Panc1 (cell line): Measurements from ENCODE around the gene SLC36A4. TPM values are rescaled to one million over a fixed set of nuclear protein-coding genes. Genes with fewer than 3 reads are reported as not detected.

Experiments used
- ATAC-seq: fragments of 200-7000 bp; cut with Tn5 transposase; 2 replicates; pipeline ENCODE4 v1.9.1; 2020; ENCODE audit warnings: mild to moderate bottlenecking, moderate library complexity
- BruUV-seq: library from RNA; stranded (reverse); fragments of 400-500 nt; replicated peaks from 2 replicates; lab custom pipeline; 2021; lab: Mats Ljungman, UMichigan
- CTCF ChIA-PET: fragments of 300-600 bp; sonication (Branson Sonifier 250); formaldehyde crosslinking; loops from one replicate; lab custom pipeline; 2022; ENCODE audit warnings: antibody characterized with exemption; lab: Charles Lee
- POLR2A ChIA-PET: fragments of 300-600 bp; sonication (Branson Sonifier 250); formaldehyde crosslinking; loops from one replicate; lab custom pipeline; 2022; ENCODE audit warnings: antibody characterized with exemption; lab: Charles Lee
- DNase-seq: peaks from one replicate; pipeline ENCODE4 v3.0.0-alpha.2; 2010; ENCODE audit warnings: low read depth, low spot score
- H3K27ac ChIP-seq: 2 replicates; pipeline ENCODE4 v1.5.1; 2011; ENCODE audit warnings: mild to moderate bottlenecking, low read length, inconsistent platforms
- H3K27me3 ChIP-seq: fragments of 200-500 bp; sonication (Bioruptor generic); 2 replicates; pipeline ENCODE4 v1.6.0; 2014; ENCODE audit warnings: low read length, inconsistent platforms; ENCODE audit not compliant: control insufficient read depth, insufficient read depth
- H3K36me3 ChIP-seq: fragments of 200-500 bp; sonication (Bioruptor generic); 2 replicates; pipeline ENCODE4 v1.5.1; 2014; ENCODE audit warnings: inconsistent platforms, mild to moderate bottlenecking, low read length, moderate library complexity; ENCODE audit not compliant: control insufficient read depth, insufficient read depth
- H3K4me1 ChIP-seq: 2 replicates; pipeline ENCODE4 v1.5.1; 2011; ENCODE audit warnings: inconsistent platforms, mild to moderate bottlenecking, low read length, moderate library complexity; ENCODE audit not compliant: control insufficient read depth, insufficient read depth
- H3K4me3 ChIP-seq, 2 experiments: 2 replicates each; pipeline ENCODE4 v1.5.1; 2011 to 2012; ENCODE audit warnings: low read depth in 2 of 2, low read length in 2 of 2, mild to moderate bottlenecking in 2 of 2, inconsistent platforms in 1 of 2, moderate library complexity in 1 of 2
- H3K9me3 ChIP-seq: fragments of 200-500 bp; sonication (Bioruptor generic); 2 replicates; pipeline ENCODE4 v1.5.1; 2014; ENCODE audit warnings: low read depth, mild to moderate bottlenecking, inconsistent platforms, low read length, moderate library complexity; ENCODE audit not compliant: control insufficient read depth, insufficient read depth
- POLR2AphosphoS5 ChIP-seq: IDR thresholded peaks from 2 replicates; pipeline ENCODE4 v1.6.1; 2012; ENCODE audit warnings: mild to moderate bottlenecking, low read depth, low read length, moderate library complexity
- SIN3A ChIP-seq: IDR thresholded peaks from 2 replicates; pipeline ENCODE4 v1.6.1; 2012; ENCODE audit warnings: low read depth, mild to moderate bottlenecking, low read length, moderate library complexity, borderline replicate concordance; ENCODE audit not compliant: insufficient read depth
- TCF7L2 ChIP-seq: IDR thresholded peaks from 2 replicates; pipeline ENCODE4 v1.6.1; 2011; ENCODE audit warnings: mild to moderate bottlenecking, low read depth, low read length, inconsistent platforms
- in situ Hi-C: cut with HindIII; loops from 2 replicates; pipeline ENCODE4 v1.10.0; 2016; ENCODE audit warnings: low sequenced_read_pairs, low pct_unique_long_range_greater_than_20kb
- intact Hi-C: fragments of 100-400 bp; cut with micrococcal nuclease; formaldehyde crosslinking; loops from one replicate; pipeline ENCODE4 v1.10.0; 2022; ENCODE audit not compliant: unreplicated experiment
- total RNA-seq: library from RNA; stranded (reverse); gene quantifications from one replicate; pipeline ENCODE4 v1.2.1, GENCODE V29; 2021; ENCODE audit not compliant: unreplicated experiment
- TF ChIP-seq, protein P1 (sequence below): fragments of 450-650 bp; IDR thresholded peaks from 2 replicates; pipeline ENCODE4 v1.5.1; 2017; ENCODE audit warnings: mild to moderate bottlenecking
- TF ChIP-seq, protein P2 (sequence below), 2 experiments: IDR thresholded peaks; 2 replicates each; pipeline ENCODE4 v1.6.1; 2011 to 2012; ENCODE audit warnings: low read depth in 2 of 2, control low read depth in 1 of 2, low read length in 1 of 2, mild to moderate bottlenecking in 1 of 2, moderate library complexity in 1 of 2; ENCODE audit not compliant: insufficient read depth in 1 of 2

SLC36A4 gene
- total RNA-seq, 1 experiment from 2014 or later, result 30.3 TPM

DNA sequence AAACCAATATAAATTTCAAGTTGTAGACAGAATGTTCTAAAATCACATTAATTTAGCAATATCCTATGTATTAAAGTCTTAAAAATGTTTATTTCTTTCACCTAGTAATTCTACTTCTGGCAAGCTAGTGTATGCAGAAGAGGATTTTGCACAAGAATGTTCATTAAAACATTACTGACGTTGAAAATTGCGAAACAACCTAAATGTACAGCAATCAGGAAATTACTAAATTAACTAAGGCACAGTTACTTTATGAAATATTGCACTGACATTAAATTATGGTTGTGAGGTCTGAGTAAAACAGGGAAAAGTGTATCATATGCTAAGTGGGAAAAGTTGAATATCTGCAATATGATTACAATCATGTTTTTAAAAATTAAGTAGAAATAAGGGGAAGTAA, 4.1 kb downstream of the SLC36A4 start:
- TF ChIP-seq POLR2AphosphoS5, result no peak
- TF ChIP-seq, protein P1, sequence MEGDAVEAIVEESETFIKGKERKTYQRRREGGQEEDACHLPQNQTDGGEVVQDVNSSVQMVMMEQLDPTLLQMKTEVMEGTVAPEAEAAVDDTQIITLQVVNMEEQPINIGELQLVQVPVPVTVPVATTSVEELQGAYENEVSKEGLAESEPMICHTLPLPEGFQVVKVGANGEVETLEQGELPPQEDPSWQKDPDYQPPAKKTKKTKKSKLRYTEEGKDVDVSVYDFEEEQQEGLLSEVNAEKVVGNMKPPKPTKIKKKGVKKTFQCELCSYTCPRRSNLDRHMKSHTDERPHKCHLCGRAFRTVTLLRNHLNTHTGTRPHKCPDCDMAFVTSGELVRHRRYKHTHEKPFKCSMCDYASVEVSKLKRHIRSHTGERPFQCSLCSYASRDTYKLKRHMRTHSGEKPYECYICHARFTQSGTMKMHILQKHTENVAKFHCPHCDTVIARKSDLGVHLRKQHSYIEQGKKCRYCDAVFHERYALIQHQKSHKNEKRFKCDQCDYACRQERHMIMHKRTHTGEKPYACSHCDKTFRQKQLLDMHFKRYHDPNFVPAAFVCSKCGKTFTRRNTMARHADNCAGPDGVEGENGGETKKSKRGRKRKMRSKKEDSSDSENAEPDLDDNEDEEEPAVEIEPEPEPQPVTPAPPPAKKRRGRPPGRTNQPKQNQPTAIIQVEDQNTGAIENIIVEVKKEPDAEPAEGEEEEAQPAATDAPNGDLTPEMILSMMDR, result no peak
- no peak for TF ChIP-seq TCF7L2
- TF ChIP-seq, protein P2, sequence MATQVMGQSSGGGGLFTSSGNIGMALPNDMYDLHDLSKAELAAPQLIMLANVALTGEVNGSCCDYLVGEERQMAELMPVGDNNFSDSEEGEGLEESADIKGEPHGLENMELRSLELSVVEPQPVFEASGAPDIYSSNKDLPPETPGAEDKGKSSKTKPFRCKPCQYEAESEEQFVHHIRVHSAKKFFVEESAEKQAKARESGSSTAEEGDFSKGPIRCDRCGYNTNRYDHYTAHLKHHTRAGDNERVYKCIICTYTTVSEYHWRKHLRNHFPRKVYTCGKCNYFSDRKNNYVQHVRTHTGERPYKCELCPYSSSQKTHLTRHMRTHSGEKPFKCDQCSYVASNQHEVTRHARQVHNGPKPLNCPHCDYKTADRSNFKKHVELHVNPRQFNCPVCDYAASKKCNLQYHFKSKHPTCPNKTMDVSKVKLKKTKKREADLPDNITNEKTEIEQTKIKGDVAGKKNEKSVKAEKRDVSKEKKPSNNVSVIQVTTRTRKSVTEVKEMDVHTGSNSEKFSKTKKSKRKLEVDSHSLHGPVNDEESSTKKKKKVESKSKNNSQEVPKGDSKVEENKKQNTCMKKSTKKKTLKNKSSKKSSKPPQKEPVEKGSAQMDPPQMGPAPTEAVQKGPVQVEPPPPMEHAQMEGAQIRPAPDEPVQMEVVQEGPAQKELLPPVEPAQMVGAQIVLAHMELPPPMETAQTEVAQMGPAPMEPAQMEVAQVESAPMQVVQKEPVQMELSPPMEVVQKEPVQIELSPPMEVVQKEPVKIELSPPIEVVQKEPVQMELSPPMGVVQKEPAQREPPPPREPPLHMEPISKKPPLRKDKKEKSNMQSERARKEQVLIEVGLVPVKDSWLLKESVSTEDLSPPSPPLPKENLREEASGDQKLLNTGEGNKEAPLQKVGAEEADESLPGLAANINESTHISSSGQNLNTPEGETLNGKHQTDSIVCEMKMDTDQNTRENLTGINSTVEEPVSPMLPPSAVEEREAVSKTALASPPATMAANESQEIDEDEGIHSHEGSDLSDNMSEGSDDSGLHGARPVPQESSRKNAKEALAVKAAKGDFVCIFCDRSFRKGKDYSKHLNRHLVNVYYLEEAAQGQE (IDR thresholded peaks at IDR 0.05; ENCODE audit: insufficient read depth in 1 of 2, low read depth in 2 of 2, low read length in 1 of 2), result no peak
- TF ChIP-seq SIN3A, result no peak
- Histone ChIP-seq H3K4me3 (no peak overlapping the region), H3K27ac (no peak overlapping the region), H3K4me1 (peaks cover 10% of the 10 kb centered on the region), H3K9me3 (peaks cover 3% of the 10 kb centered on the region; the same call in 1 of the 2 replicates), H3K36me3 (no peaks in the 10 kb centered on the region), H3K27me3 (no peaks in the 10 kb centered on the region)
- intact Hi-C loops (no loop called here), in situ Hi-C loops (no loop called here)
- no TSS peak for BruUV-seq
- DNase-seq (no peak), ATAC-seq (no peak)
- ChIA-PET POLR2A (no interaction called here), CTCF (no interaction called here)

DNA sequence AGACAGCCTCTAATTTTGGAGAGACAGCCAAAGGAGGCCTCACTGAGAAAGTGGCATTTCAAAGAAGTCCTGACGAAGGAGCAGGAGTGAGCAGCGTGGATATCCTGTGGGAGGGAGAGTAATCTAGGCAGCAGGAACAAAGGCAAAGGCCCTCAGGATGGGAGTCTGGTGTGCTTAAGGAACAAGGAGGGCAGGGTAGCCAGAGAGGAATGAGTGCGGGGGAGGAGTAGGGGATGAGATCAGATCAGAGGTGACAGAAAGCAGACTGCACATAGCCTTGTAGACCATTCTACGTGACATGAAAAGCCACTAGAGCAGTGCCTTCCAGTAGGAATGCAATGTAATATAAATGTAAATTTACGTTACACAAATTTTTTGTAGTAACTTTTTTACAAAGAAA, 5.6 kb downstream of the SLC36A4 start:
- ATAC-seq (no peak), DNase-seq (no peak)
- POLR2A ChIA-PET, result no interaction called here
- Histone ChIP-seq H3K27me3 (no peaks in the 10 kb centered on the region), H3K9me3 (peaks cover 17% of the 10 kb centered on the region; the same call in 1 of the 2 replicates), H3K4me3 (no peak overlapping the region), H3K27ac (no peak overlapping the region), H3K36me3 (no peaks in the 10 kb centered on the region), H3K4me1 (peaks cover 5% of the 10 kb centered on the region; the same call in 1 of the 2 replicates)
- intact Hi-C loops, result no loop called here
- TF ChIP-seq SIN3A (no peak), POLR2AphosphoS5 (no peak), TCF7L2 (no peak)
- TF ChIP-seq, protein P2 (IDR thresholded peaks at IDR 0.05; ENCODE audit: insufficient read depth in 1 of 2, low read depth in 2 of 2, low read length in 1 of 2), result no peak
- TF ChIP-seq, protein P1, result no peak
- no TSS peak for BruUV-seq
- CTCF ChIA-PET, result no interaction called here
- in situ Hi-C loops, result no loop called here
